GM19239 (cell line): Measurements from ENCODE around the gene DICER1.

ENCODE experiments used
- DNase-seq: peaks from one replicate; pipeline ENCODE4 v3.0.0; 2011; ENCODE audit warnings: low spot score; ENCODE audit not compliant: insufficient read length
- FAIRE-seq: peaks from 2 replicates; lab custom pipeline; 2011; peaks lifted over from hg19 to GRCh38; lab: Jason Lieb, UNC

Gene DICER1

GRCh38 chr14:95095996-95096395 is 61.3 kb downstream of the DICER1 start:
- FAIRE-seq (no peak), DNase-seq (no peak)

GRCh38 chr14:95092723-95093122 is 64.6 kb downstream of the DICER1 start:
- FAIRE-seq: no peak
- no peak for DNase-seq

- no peak for FAIRE-seq
- DNase-seq: no peak
These were observed 65.7 kb downstream of the DICER1 start for GRCh38 chr14:95091581-95091980.

- no peak for DNase-seq
- FAIRE-seq: no peak
These were observed 68.7 kb downstream of the DICER1 start for GRCh38 chr14:95088665-95089064.

- DNase-seq (no peak), FAIRE-seq (no peak)
These were observed 69.7 kb downstream of the DICER1 start for GRCh38 chr14:95087619-95088018.

GRCh38 chr14:95085321-95085720 is 72.0 kb downstream of the DICER1 start:
- no peak for FAIRE-seq

GRCh38 chr14:95078867-95079266 is 78.5 kb downstream of the DICER1 start:
- no peak for FAIRE-seq
- no peak for DNase-seq

More at GRCh38 chr14:95085321-95085720, 72.0 kb downstream of the DICER1 start:
- no peak for DNase-seq

- DNase-seq (no peak), FAIRE-seq (no peak)
These were observed 80.0 kb downstream of the DICER1 start for GRCh38 chr14:95077345-95077744.

GRCh38 chr14:95075789-95076188 is 81.5 kb downstream of the DICER1 start:
- DNase-seq: no peak
- no peak for FAIRE-seq

- FAIRE-seq: no peak
- DNase-seq: no peak
These were observed 83.4 kb downstream of the DICER1 start for GRCh38 chr14:95073947-95074346.

GRCh38 chr14:95072310-95072905 is 84.9 kb downstream of the DICER1 start:
- FAIRE-seq (no peak), DNase-seq (no peak)

GRCh38 chr14:95071649-95072280 is 85.6 kb downstream of the DICER1 start:
- no peak for FAIRE-seq
- DNase-seq: no peak

- DNase-seq (no peak), FAIRE-seq (no peak)
These were observed 86.4 kb downstream of the DICER1 start for GRCh38 chr14:95070748-95071435.

- no peak for FAIRE-seq
- no peak for DNase-seq
These were observed 87.8 kb downstream of the DICER1 start for GRCh38 chr14:95069547-95069946.

GRCh38 chr14:95069018-95069417 is 88.3 kb downstream of the DICER1 start:
- FAIRE-seq: no peak
- no peak for DNase-seq

- FAIRE-seq: no peak
These were observed 88.8 kb downstream of the DICER1 start for GRCh38 chr14:95068521-95068920.

GRCh38 chr14:95068080-95068479 is 89.2 kb downstream of the DICER1 start:
- FAIRE-seq: no peak

More at GRCh38 chr14:95068521-95068920, 88.8 kb downstream of the DICER1 start:
- no peak for DNase-seq

GRCh38 chr14:95067526-95067925 is 89.8 kb downstream of the DICER1 start:
- DNase-seq (no peak), FAIRE-seq (no peak)

More at GRCh38 chr14:95068080-95068479, 89.2 kb downstream of the DICER1 start:
- no peak for DNase-seq

GRCh38 chr14:95066427-95066986 is 90.8 kb downstream of the DICER1 start:
- no peak for DNase-seq
- FAIRE-seq: no peak

- no peak for DNase-seq
- FAIRE-seq: no peak
These were observed 91.9 kb downstream of the DICER1 start for GRCh38 chr14:95065411-95065810.

GRCh38 chr14:95064734-95065133 is 92.6 kb downstream of the DICER1 start:
- DNase-seq (no peak), FAIRE-seq (no peak)
